Keratinocyte (primary cell): ENCODE data around the gene GFPT2. TPM values are rescaled to one million over a fixed set of nuclear protein-coding genes. Genes with fewer than 3 reads are reported as not detected.

ENCODE experiments used
- DNase-seq: peaks from one replicate; pipeline ENCODE4 v3.0.0-alpha.2; 2011; ENCODE audit warnings: low read depth, missing footprints, low spot score
- FAIRE-seq: peaks from 2 replicates; lab custom pipeline; 2011; peaks lifted over from hg19 to GRCh38; lab: Jason Lieb, UNC
- H2AFZ ChIP-seq: 2 replicates; pipeline ENCODE4 v1.6.0; 2012; ENCODE audit warnings: low read length, control low read depth, inconsistent platforms; ENCODE audit not compliant: control insufficient read depth
- H3K27ac ChIP-seq: 2 replicates; pipeline ENCODE4 v1.5.1; 2011; ENCODE audit warnings: low read length; ENCODE audit not compliant: control insufficient read depth, insufficient read depth
- H3K27me3 ChIP-seq: 3 replicates; pipeline ENCODE4 v1.6.0; 2011; ENCODE audit warnings: low read length; ENCODE audit not compliant: control insufficient read depth, insufficient read depth; ENCODE audit errors: extremely low read depth
- H3K36me3 ChIP-seq, 2 experiments: 2 replicates in 1 of 2; 3 replicates in 1 of 2; pipeline ENCODE4 v1.5.1; 2011; ENCODE audit warnings: low read length in 2 of 2, mild to moderate bottlenecking in 1 of 2; ENCODE audit not compliant: control insufficient read depth in 2 of 2, insufficient read depth in 2 of 2; ENCODE audit errors: extremely low read depth in 1 of 2
- H3K4me1 ChIP-seq: 3 replicates; pipeline ENCODE4 v1.5.1; 2011; ENCODE audit warnings: low read length; ENCODE audit not compliant: control insufficient read depth, insufficient read depth; ENCODE audit errors: extremely low read depth
- H3K4me2 ChIP-seq: 3 replicates; pipeline ENCODE4 v1.6.0; 2011; ENCODE audit warnings: low read depth, low read length; ENCODE audit not compliant: control insufficient read depth, insufficient read depth; ENCODE audit errors: extremely low read depth
- H3K4me3 ChIP-seq, 3 experiments: fragments of 200-600 bp in 1 of 3; sonication (generic) in 1 of 3; 2 replicates in 2 of 3; 3 replicates in 1 of 3; pipeline ENCODE4 v1.5.1; 2011 to 2016; ENCODE audit warnings: low read length in 3 of 3, mild to moderate bottlenecking in 3 of 3, control low read depth in 2 of 3, inconsistent platforms in 1 of 3, low read depth in 1 of 3, mixed read lengths in 1 of 3, mixed run types in 1 of 3, moderate library complexity in 1 of 3; ENCODE audit not compliant: control insufficient read depth in 2 of 3, insufficient read depth in 2 of 3; ENCODE audit errors: extremely low read depth in 1 of 3
- H3K79me2 ChIP-seq: 2 replicates; pipeline ENCODE4 v1.6.0; 2012; ENCODE audit warnings: low read length; ENCODE audit not compliant: control insufficient read depth, insufficient read depth
- H3K9ac ChIP-seq: 3 replicates; pipeline ENCODE4 v1.6.0; 2011; ENCODE audit warnings: low read length; ENCODE audit not compliant: control insufficient read depth, insufficient read depth; ENCODE audit errors: extremely low read depth
- H3K9me1 ChIP-seq: 3 replicates; pipeline ENCODE4 v1.6.0; 2011; ENCODE audit warnings: low read length; ENCODE audit not compliant: control insufficient read depth, insufficient read depth; ENCODE audit errors: extremely low read depth
- H3K9me3 ChIP-seq: 2 replicates; pipeline ENCODE4 v1.5.1; 2012; ENCODE audit warnings: low read depth, low read length; ENCODE audit not compliant: control insufficient read depth
- H4K20me1 ChIP-seq: 3 replicates; pipeline ENCODE4 v1.6.0; 2011; ENCODE audit warnings: low read length; ENCODE audit not compliant: control insufficient read depth, insufficient read depth; ENCODE audit errors: extremely low read depth
- EZH2 ChIP-seq: IDR thresholded peaks from one replicate; pipeline ENCODE4 v1.6.1; 2012; ENCODE audit warnings: inconsistent platforms, mild to moderate bottlenecking, low read length, moderate library complexity
- dilution Hi-C: fragments of 300-500 bp; cut with MboI; formaldehyde crosslinking; loops from one replicate; pipeline ENCODE4 v1.7.0; 2020; ENCODE audit warnings: low sequenced_read_pairs; ENCODE audit not compliant: extremely low pct_ligation_motif_present
- polyA plus RNA-seq, 5 experiments: library from polyadenylated mRNA; depleted of rRNA in 3 of 5; stranded (reverse) in 3 of 5; stranded (forward) in 1 of 5; unstranded in 1 of 5; fragments of >200 nt; gene quantifications; 1 replicate in 1 of 5; 2 replicates in 3 of 5; 3 replicates in 1 of 5; pipeline versions ENCODE4 v1.2.1 to v1.2.3, GENCODE V29; 2011 to 2012; ENCODE audit warnings: missing spikeins in 2 of 5, low read depth in 1 of 5, low replicate concordance in 1 of 5
- TF ChIP-seq, protein P1 (sequence below), 3 experiments: IDR thresholded peaks in 1 of 3; conservative IDR thresholded peaks in 1 of 3; optimal IDR thresholded peaks in 1 of 3; 2 replicates in 2 of 3; 3 replicates in 1 of 3; pipeline versions ENCODE3 to v1.5.1; 2011; ENCODE audit warnings: low read length in 3 of 3, mild to moderate bottlenecking in 3 of 3, moderate library complexity in 2 of 3, control low read depth in 1 of 3, inconsistent platforms in 1 of 3; ENCODE audit not compliant: insufficient read depth in 2 of 3; ENCODE audit errors: extremely low read depth in 1 of 3

Gene GFPT2
- polyA plus RNA-seq, 1 donor (not counting 4 experiments of a cell fraction or from before 2014, with no cell fraction given) = not detected

DNA sequence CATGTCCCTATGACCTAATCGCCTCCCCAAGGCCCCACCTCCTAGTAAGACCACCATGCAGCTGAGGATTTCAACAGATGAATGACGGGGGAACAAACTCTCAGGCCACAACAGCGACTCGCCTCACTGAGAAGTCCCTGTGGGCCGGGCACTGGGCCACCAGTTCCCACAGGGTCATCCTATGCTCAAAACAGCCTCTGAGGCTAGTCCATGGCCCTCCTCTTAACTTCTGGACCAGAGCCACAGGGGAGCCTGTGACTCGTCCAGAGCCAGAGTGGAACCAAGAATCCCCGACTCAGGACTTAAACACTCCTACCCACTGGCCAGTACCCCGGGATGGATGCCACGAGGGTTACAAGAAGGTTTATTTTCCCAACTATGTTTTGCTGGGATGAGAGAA, 12.3 kb downstream of the GFPT2 start:
- H3K4me3 ChIP-seq = no peak overlapping the region
- no peak overlapping the region for H3K4me2 ChIP-seq
- H3K9me3 ChIP-seq = no peaks in the 10 kb centered on the region
- H3K27ac ChIP-seq = no peak overlapping the region
- FAIRE-seq (no peak), DNase-seq (no peak)
- H3K9me1 ChIP-seq = no peaks in the 10 kb centered on the region
- no peak overlapping the region for H2AFZ ChIP-seq
- H3K27me3 ChIP-seq = no peaks in the 10 kb centered on the region
- dilution Hi-C loops = no loop called here
- TF ChIP-seq, protein P1, sequence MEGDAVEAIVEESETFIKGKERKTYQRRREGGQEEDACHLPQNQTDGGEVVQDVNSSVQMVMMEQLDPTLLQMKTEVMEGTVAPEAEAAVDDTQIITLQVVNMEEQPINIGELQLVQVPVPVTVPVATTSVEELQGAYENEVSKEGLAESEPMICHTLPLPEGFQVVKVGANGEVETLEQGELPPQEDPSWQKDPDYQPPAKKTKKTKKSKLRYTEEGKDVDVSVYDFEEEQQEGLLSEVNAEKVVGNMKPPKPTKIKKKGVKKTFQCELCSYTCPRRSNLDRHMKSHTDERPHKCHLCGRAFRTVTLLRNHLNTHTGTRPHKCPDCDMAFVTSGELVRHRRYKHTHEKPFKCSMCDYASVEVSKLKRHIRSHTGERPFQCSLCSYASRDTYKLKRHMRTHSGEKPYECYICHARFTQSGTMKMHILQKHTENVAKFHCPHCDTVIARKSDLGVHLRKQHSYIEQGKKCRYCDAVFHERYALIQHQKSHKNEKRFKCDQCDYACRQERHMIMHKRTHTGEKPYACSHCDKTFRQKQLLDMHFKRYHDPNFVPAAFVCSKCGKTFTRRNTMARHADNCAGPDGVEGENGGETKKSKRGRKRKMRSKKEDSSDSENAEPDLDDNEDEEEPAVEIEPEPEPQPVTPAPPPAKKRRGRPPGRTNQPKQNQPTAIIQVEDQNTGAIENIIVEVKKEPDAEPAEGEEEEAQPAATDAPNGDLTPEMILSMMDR (optimal IDR thresholded peaks at IDR 0.05 in 1 of 3, IDR thresholded peaks at IDR 0.05 in 1 of 3, conservative IDR thresholded peaks at IDR 0.05 in 1 of 3; ENCODE audit: extremely low read depth in 1 of 3, insufficient read depth in 2 of 3, low read length in 3 of 3) = no peak
- no peak for TF ChIP-seq EZH2
- H3K4me1 ChIP-seq = no peaks in the 10 kb centered on the region
- H3K79me2 ChIP-seq = no peaks in the 10 kb centered on the region
- H4K20me1 ChIP-seq = no peaks in the 10 kb centered on the region
- no peaks in the 10 kb centered on the region for H3K36me3 ChIP-seq
- no peak overlapping the region for H3K9ac ChIP-seq

DNA sequence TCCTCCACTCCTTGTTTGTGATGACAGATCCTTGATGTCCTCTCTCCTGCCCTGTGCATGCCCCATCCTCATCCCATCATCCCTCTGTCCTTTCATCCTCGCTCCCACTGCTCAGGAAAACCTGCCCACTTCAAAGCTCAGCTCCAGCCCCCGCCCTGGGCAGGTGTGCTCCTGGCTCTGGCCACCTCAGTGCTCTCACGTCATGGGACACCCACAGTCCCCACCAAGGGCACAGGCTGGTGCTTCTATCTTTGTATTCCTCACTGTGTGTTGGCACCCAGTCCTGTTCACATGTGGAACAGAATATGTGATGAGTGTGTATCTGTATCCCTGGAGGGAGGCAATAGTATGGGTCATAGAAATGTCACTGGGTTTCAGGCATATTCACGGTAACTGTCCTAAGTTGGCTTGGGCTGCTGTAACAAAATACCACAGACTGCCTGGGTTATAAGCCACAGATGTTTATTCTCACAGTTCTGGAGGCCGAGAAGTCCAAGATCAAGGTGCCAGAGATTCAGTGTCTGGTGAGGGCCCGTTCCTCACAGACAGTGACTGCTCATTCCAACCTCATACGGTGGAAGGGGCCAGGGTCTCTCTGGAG, 13.5 kb downstream of the GFPT2 start:
- Histone ChIP-seq H3K4me1 (no peaks in the 10 kb centered on the region), H4K20me1 (no peaks in the 10 kb centered on the region), H2AFZ (no peak overlapping the region), H3K9me1 (no peaks in the 10 kb centered on the region), H3K9me3 (no peaks in the 10 kb centered on the region), H3K36me3 (no peaks in the 10 kb centered on the region), H3K27me3 (no peaks in the 10 kb centered on the region), H3K79me2 (no peaks in the 10 kb centered on the region), H3K4me2 (no peak overlapping the region), H3K9ac (no peak overlapping the region), H3K27ac (no peak overlapping the region), H3K4me3 (no peak overlapping the region)
- dilution Hi-C loops = no loop called here
- TF ChIP-seq EZH2 = no peak
- TF ChIP-seq, protein P1 (optimal IDR thresholded peaks at IDR 0.05 in 1 of 3, IDR thresholded peaks at IDR 0.05 in 1 of 3, conservative IDR thresholded peaks at IDR 0.05 in 1 of 3; ENCODE audit: extremely low read depth in 1 of 3, insufficient read depth in 2 of 3, low read length in 3 of 3) = no peak
- FAIRE-seq = no peak
- DNase-seq = no peak
